H1 (cell line): ENCODE data around the gene RERE. TPM values are rescaled to one million over a fixed set of nuclear protein-coding genes. Genes with fewer than 3 reads are reported as not detected.

Source experiments
- CTCF ChIA-PET: fragments of 300-600 bp; sonication (Branson Sonifier 250); formaldehyde crosslinking; loops from one replicate; lab custom pipeline; 2021; ENCODE audit not compliant: partially characterized antibody; lab: Charles Lee
- POLR2A ChIA-PET: fragments of 300-600 bp; sonication (Branson Sonifier 250); formaldehyde crosslinking; loops from one replicate; lab custom pipeline; 2021; ENCODE audit warnings: inconsistent platforms; ENCODE audit not compliant: partially characterized antibody; lab: Charles Lee
- DNase-seq, 2 experiments: peaks; one replicate each; pipeline versions ENCODE4 v3.0.0 to v3.0.0-alpha.2; 2010 to 2022; ENCODE audit warnings: low spot score in 2 of 2, low read depth in 1 of 2, mixed read lengths in 1 of 2
- FAIRE-seq: peaks from 2 replicates; lab custom pipeline; 2011; peaks lifted over from hg19 to GRCh38; lab: Jason Lieb, UNC
- H2AFZ ChIP-seq: 2 replicates; pipeline ENCODE4 v1.8.1; 2012; ENCODE audit warnings: low read length, inconsistent platforms
- H2AK5ac ChIP-seq: 2 replicates; pipeline ENCODE4 v1.6.1; 2013; ENCODE audit warnings: low read depth, low read length
- H2BK120ac ChIP-seq: replicated peaks from 2 replicates; pipeline ENCODE3; 2013; ENCODE audit warnings: low read depth, low read length, inconsistent platforms
- H2BK12ac ChIP-seq: 2 replicates; pipeline ENCODE4 v1.6.1; 2013; ENCODE audit warnings: low read depth, low read length
- H2BK15ac ChIP-seq: 2 replicates; pipeline ENCODE4 v1.6.1; 2013; ENCODE audit warnings: low read length
- H2BK20ac ChIP-seq: 2 replicates; pipeline ENCODE4 v1.6.1; 2013; ENCODE audit warnings: low read length
- H2BK5ac ChIP-seq: 2 replicates; pipeline ENCODE4 v1.6.1; 2013; ENCODE audit warnings: low read depth, low read length
- H3K14ac ChIP-seq: 2 replicates; pipeline ENCODE4 v1.6.1; 2013; ENCODE audit warnings: inconsistent platforms; ENCODE audit not compliant: insufficient read length
- H3K18ac ChIP-seq: 2 replicates; pipeline ENCODE4 v1.6.1; 2013; ENCODE audit warnings: low read length; ENCODE audit errors: extremely low read depth
- H3K23ac ChIP-seq: 2 replicates; pipeline ENCODE4 v1.6.1; 2013; ENCODE audit warnings: inconsistent platforms; ENCODE audit not compliant: insufficient read length
- H3K23me2 ChIP-seq: 2 replicates; pipeline ENCODE4 v1.6.1; 2013; ENCODE audit warnings: low read depth, low read length
- H3K27ac ChIP-seq: 2 replicates; pipeline ENCODE4 v1.6.1; 2011; ENCODE audit warnings: low read depth, low read length, inconsistent platforms
- H3K27me3 ChIP-seq, 4 experiments: replicated peaks in 1 of 4; 1 replicate in 1 of 4; 2 replicates in 3 of 4; pipeline versions ENCODE4 v1.6.1 to v1.8.1; 2011 to 2013; ENCODE audit warnings: low read length in 3 of 4, mild to moderate bottlenecking in 3 of 4, inconsistent platforms in 2 of 4, mixed read lengths in 2 of 4, moderate library complexity in 1 of 4; ENCODE audit not compliant: control insufficient read depth in 3 of 4, insufficient read depth in 3 of 4; ENCODE audit errors: extremely low read depth in 1 of 4
- H3K36me3 ChIP-seq, 4 experiments: 2 replicates each; pipeline versions ENCODE4 v1.6.1 to v1.8.1; 2011 to 2013; ENCODE audit warnings: mild to moderate bottlenecking in 4 of 4, low read length in 3 of 4, moderate library complexity in 2 of 4, control low read depth in 1 of 4, inconsistent platforms in 1 of 4; ENCODE audit not compliant: insufficient read depth in 4 of 4, control insufficient read depth in 2 of 4
- H3K4ac ChIP-seq: replicated peaks from 2 replicates; pipeline ENCODE3; 2013; ENCODE audit warnings: low read length, low read depth, mixed read lengths, inconsistent platforms; ENCODE audit not compliant: insufficient read length
- H3K4me1 ChIP-seq, 4 experiments: replicated peaks in 1 of 4; 1 replicate in 1 of 4; 2 replicates in 3 of 4; pipeline versions ENCODE4 v1.6.1 to v1.8.1; 2011 to 2013; ENCODE audit warnings: low read length in 3 of 4, inconsistent platforms in 2 of 4, mixed read lengths in 1 of 4; ENCODE audit not compliant: insufficient read depth in 4 of 4, control insufficient read depth in 3 of 4
- H3K4me2 ChIP-seq, 2 experiments: 2 replicates each; pipeline versions ENCODE4 v1.6.1 to v1.8.1; 2011 to 2013; ENCODE audit warnings: low read depth in 2 of 2, low read length in 2 of 2, control low read depth in 1 of 2, inconsistent platforms in 1 of 2, mild to moderate bottlenecking in 1 of 2; ENCODE audit not compliant: insufficient read depth in 1 of 2
- H3K4me3 ChIP-seq, 4 experiments: fragments of 200-600, 300-600 bp in 1 of 4; sonication (generic), shearing (Covaris generic), sonication (Bioruptor Twin) in 1 of 4; 2 replicates each; pipeline versions ENCODE4 v1.5.1 to v1.8.1; 2011 to 2016; ENCODE audit warnings: low read length in 4 of 4, low read depth in 3 of 4, control low read depth in 2 of 4, inconsistent platforms in 2 of 4, mild to moderate bottlenecking in 2 of 4, mixed read lengths in 1 of 4, moderate library complexity in 1 of 4; ENCODE audit not compliant: insufficient read depth in 2 of 4; ENCODE audit errors: extremely low read depth in 1 of 4
- H3K56ac ChIP-seq: replicated peaks from 2 replicates; pipeline ENCODE3; 2013; ENCODE audit warnings: low read depth, mild to moderate bottlenecking, mixed read lengths, low read length, inconsistent platforms; ENCODE audit not compliant: insufficient read length
- H3K79me1 ChIP-seq: 2 replicates; pipeline ENCODE4 v1.6.1; 2013; ENCODE audit warnings: low read depth, low read length, control low read depth
- H3K79me2 ChIP-seq, 2 experiments: 2 replicates each; pipeline versions ENCODE4 v1.6.1 to v1.8.1; 2012 to 2013; ENCODE audit warnings: low read length in 2 of 2, mild to moderate bottlenecking in 2 of 2, inconsistent platforms in 1 of 2; ENCODE audit not compliant: insufficient read depth in 2 of 2, control insufficient read depth in 1 of 2
- H3K9ac ChIP-seq, 4 experiments: replicated peaks in 1 of 4; 1 replicate in 1 of 4; 2 replicates in 3 of 4; pipeline versions ENCODE4 v1.6.1 to v1.8.1; 2011 to 2013; ENCODE audit warnings: low read depth in 3 of 4, low read length in 3 of 4, control low read depth in 2 of 4, mild to moderate bottlenecking in 2 of 4, moderate library complexity in 2 of 4, inconsistent platforms in 1 of 4; ENCODE audit errors: extremely low read depth in 1 of 4
- H3K9me3 ChIP-seq, 2 experiments: 2 replicates each; pipeline versions ENCODE4 v1.6.1 to v1.8.1; 2012 to 2013; ENCODE audit warnings: mild to moderate bottlenecking in 2 of 2, moderate library complexity in 2 of 2, control low read depth in 1 of 2, inconsistent platforms in 1 of 2, low read depth in 1 of 2, low read length in 1 of 2, mixed read lengths in 1 of 2; ENCODE audit not compliant: insufficient read depth in 2 of 2
- H4K20me1 ChIP-seq, 2 experiments: replicated peaks in 1 of 2; 2 replicates each; pipeline versions ENCODE3 to v1.8.1; 2011 to 2013; ENCODE audit warnings: inconsistent platforms in 2 of 2, low read length in 2 of 2, mild to moderate bottlenecking in 1 of 2; ENCODE audit not compliant: insufficient read depth in 2 of 2, control insufficient read depth in 1 of 2
- H4K5ac ChIP-seq: 2 replicates; pipeline ENCODE4 v1.6.1; 2013; ENCODE audit warnings: low read length, low read depth, mixed read lengths, inconsistent platforms; ENCODE audit not compliant: insufficient read length
- H4K8ac ChIP-seq: 2 replicates; pipeline ENCODE4 v1.8.0; 2013; ENCODE audit warnings: mild to moderate bottlenecking, moderate library complexity, low read length, inconsistent platforms; ENCODE audit not compliant: insufficient read depth; ENCODE audit errors: extremely low read depth
- H4K91ac ChIP-seq: replicated peaks from 2 replicates; pipeline ENCODE3; 2013; ENCODE audit warnings: low read length, mixed read lengths, inconsistent platforms; ENCODE audit not compliant: insufficient read length
- CBX8 ChIP-seq: fragments of 300-800, 300-1000 bp; sonication (generic); IDR thresholded peaks from 2 replicates; pipeline ENCODE4 v1.7.1; 2016; ENCODE audit warnings: low read depth, low read length, borderline replicate concordance
- CREB1 ChIP-seq: IDR thresholded peaks from 2 replicates; pipeline ENCODE4 v1.6.1; 2012; ENCODE audit warnings: inconsistent platforms
- MAFK ChIP-seq: IDR thresholded peaks from 2 replicates; pipeline ENCODE4 v1.6.1; 2012; ENCODE audit warnings: low read depth, mild to moderate bottlenecking, improper control_type of control experiment, low read length
- MAX ChIP-seq: IDR thresholded peaks from 2 replicates; pipeline ENCODE4 v1.6.1; 2012; ENCODE audit warnings: inconsistent platforms
- POU5F1 ChIP-seq: IDR thresholded peaks from 2 replicates; pipeline ENCODE4 v1.6.1; 2011; ENCODE audit warnings: low read depth, mild to moderate bottlenecking, low read length, moderate library complexity
- RNF2 ChIP-seq: fragments of 200-900, 300-1000 bp; sonication (generic); IDR thresholded peaks from 2 replicates; pipeline ENCODE4 v1.7.1; 2016; ENCODE audit warnings: borderline replicate concordance, low read depth, mild to moderate bottlenecking, antibody characterized with exemption, low read length; ENCODE audit not compliant: poor library complexity, severe bottlenecking; ENCODE audit errors: missing control alignments
- SIN3A ChIP-seq, 2 experiments: IDR thresholded peaks in 1 of 2; conservative IDR thresholded peaks in 1 of 2; 2 replicates each; pipeline ENCODE4 v1.6.1; 2011 to 2012; ENCODE audit warnings: low read length in 2 of 2, improper control_type of control experiment in 1 of 2, low read depth in 1 of 2, mild to moderate bottlenecking in 1 of 2
- SP2 ChIP-seq: IDR thresholded peaks from 2 replicates; pipeline ENCODE4 v1.6.1; 2012; ENCODE audit warnings: mild to moderate bottlenecking, low read length, inconsistent platforms
- SP4 ChIP-seq: IDR thresholded peaks from 2 replicates; pipeline ENCODE4 v1.6.1; 2012; ENCODE audit warnings: low read length, inconsistent platforms
- TBP ChIP-seq: IDR thresholded peaks from 2 replicates; pipeline ENCODE4 v1.6.1; 2011; ENCODE audit warnings: low read depth, low read length, improper control_type of control experiment
- TCF12 ChIP-seq: IDR thresholded peaks from 2 replicates; pipeline ENCODE4 v1.6.1; 2011; ENCODE audit warnings: low read depth, mild to moderate bottlenecking, low read length
- TEAD4 ChIP-seq: IDR thresholded peaks from 2 replicates; pipeline ENCODE4 v1.6.1; 2012; ENCODE audit warnings: low read depth, low read length, inconsistent platforms, mixed read lengths
- WGBS, 2 experiments: shearing (Covaris generic) in 1 of 2; methylation state at CpG; one replicate each; pipeline versions ENCODE4 v1.1.6 to v1.1.7; 2013 to 2015; ENCODE audit warnings: low lambda C conversion rate in 2 of 2, mixed read lengths in 2 of 2, inconsistent platforms in 1 of 2, low coverage in 1 of 2, missing lambda C conversion rate in 1 of 2; ENCODE audit not compliant: insufficient replicate concordance in 2 of 2, insufficient coverage in 1 of 2, insufficient read length in 1 of 2; ENCODE audit errors: extremely low coverage in 1 of 2, missing lambda C conversion rate in 1 of 2; 5-methylcytosine and 5-hydroxymethylcytosine counted together
- polyA plus RNA-seq, 7 experiments: library from polyadenylated mRNA; depleted of rRNA in 3 of 7; stranded (reverse) in 5 of 7; unstranded in 2 of 7; fragments of >200 nt in 5 of 7; fragments of 200-250 nt in 2 of 7; gene quantifications; 1 replicate in 5 of 7; 2 replicates in 1 of 7; 4 replicates in 1 of 7; pipeline versions ENCODE4 v1.2.1 to v1.2.3, GENCODE V29; 2011 to 2013; ENCODE audit warnings: missing spikeins in 2 of 7, mixed read lengths in 2 of 7
- total RNA-seq: library from RNA; stranded (reverse); fragmentation: NEBNext Ultra II Directional; extraction: Animal tissue kit (Norgen Biotek cat#: 25700); gene quantifications from 2 replicates; pipeline ENCODE4 v1.2.1, GENCODE V29; 2021

Gene RERE
- total and polyA plus RNA-seq, 2 of the 8 experiments (the other 6 are each of a cell fraction or from before 2014, with no cell fraction given): 15.3 to 142 TPM

GRCh38 chr1:8352886-8353785 is 464.3 kb downstream of the RERE start:
- Histone ChIP-seq H3K27me3 (no peaks in the 10 kb centered on the region), H3K9ac (no peak overlapping the region), H2BK20ac (no peak overlapping the region), H2BK120ac (no peak overlapping the region), H3K14ac (no peak overlapping the region), H4K8ac (no peak overlapping the region), H3K9me3 (no peaks in the 10 kb centered on the region), H3K79me1 (peaks cover 3% of the 10 kb centered on the region; the same call in 1 of the 2 replicates), H3K56ac (no peak overlapping the region), H4K5ac (no peak overlapping the region), H2AFZ (no peak overlapping the region), H3K23me2 (no peaks in the 10 kb centered on the region), H2BK15ac (no peak overlapping the region), H2AK5ac (no peak overlapping the region), H3K23ac (no peak overlapping the region), H3K36me3 (peaks cover 7 to 38% (median 30%) of the 10 kb centered on the region in 4 experiments), H2BK12ac (no peak overlapping the region), H3K4me3 (no peak overlapping the region), H2BK5ac (no peak overlapping the region), H3K4me2 (no peak overlapping the region), H3K27ac (no peak overlapping the region), H3K18ac (no peak overlapping the region), H4K91ac (no peak overlapping the region), H3K4ac (no peak overlapping the region), H3K4me1 (peaks cover 0 to 11% (median 3%) of the 10 kb centered on the region in 4 experiments; a peak in 5 of 7 replicates), H4K20me1 (peaks cover 6 to 9% of the 10 kb centered on the region in 2 experiments), H3K79me2 (no peaks in the 10 kb centered on the region; a peak in 1 of 4 replicates)
- POLR2A ChIA-PET: no interaction called here
- CTCF ChIA-PET: interaction anchor here (0.9 to 7.6 kb wide), 16 partner anchors 8 to 396 kb away, joined by 3 to 73 read pairs (median 6); partner anchors contain the start of gene SLC45A1
- 92% methylated on average over 21 of the region's 21 CpGs; no CpG with 5 or more reads in 1 of the 2 experiments for WGBS, 2 experiments
- DNase-seq (no peak), FAIRE-seq (no peak)
- TF ChIP-seq MAFK: no peak
- no peak for TF ChIP-seq SP2
- no peak for TF ChIP-seq CBX8
- TF ChIP-seq TEAD4: no peak
- no peak for TF ChIP-seq MAX
- TF ChIP-seq TCF12: no peak
- TF ChIP-seq SP4: no peak
- TF ChIP-seq TBP: no peak
- no peak for TF ChIP-seq SIN3A (conservative IDR thresholded peaks at IDR 0.05 in 1 of 2, IDR thresholded peaks at IDR 0.05 in 1 of 2; ENCODE audit: low read depth in 1 of 2, low read length in 2 of 2)
- TF ChIP-seq CREB1: no peak
- TF ChIP-seq POU5F1: no peak
- no peak for TF ChIP-seq RNF2
